MM.1S (cell line): Measurements from ENCODE around the gene PCIF1.

ENCODE experiments used
- EZH2 ChIP-seq: fragments of 300-600 bp; sonication (generic); optimal IDR thresholded peaks from 2 replicates; pipeline ENCODE3; 2017; ENCODE audit warnings: low read depth, mild to moderate bottlenecking, antibody characterized with exemption, low read length, mixed read lengths
- EZH2phosphoT487 ChIP-seq: fragments of 300-600 bp; sonication (generic); IDR thresholded peaks from 2 replicates; pipeline ENCODE4 v1.6.1; 2018; ENCODE audit warnings: antibody characterized with exemption, low read length
- TF ChIP-seq, protein P1 (sequence below): fragments of 300-600 bp; sonication (generic); IDR thresholded peaks from 2 replicates; pipeline ENCODE4 v1.5.1; 2016; ENCODE audit warnings: antibody characterized with exemption, low read length, mixed read lengths

DNA sequence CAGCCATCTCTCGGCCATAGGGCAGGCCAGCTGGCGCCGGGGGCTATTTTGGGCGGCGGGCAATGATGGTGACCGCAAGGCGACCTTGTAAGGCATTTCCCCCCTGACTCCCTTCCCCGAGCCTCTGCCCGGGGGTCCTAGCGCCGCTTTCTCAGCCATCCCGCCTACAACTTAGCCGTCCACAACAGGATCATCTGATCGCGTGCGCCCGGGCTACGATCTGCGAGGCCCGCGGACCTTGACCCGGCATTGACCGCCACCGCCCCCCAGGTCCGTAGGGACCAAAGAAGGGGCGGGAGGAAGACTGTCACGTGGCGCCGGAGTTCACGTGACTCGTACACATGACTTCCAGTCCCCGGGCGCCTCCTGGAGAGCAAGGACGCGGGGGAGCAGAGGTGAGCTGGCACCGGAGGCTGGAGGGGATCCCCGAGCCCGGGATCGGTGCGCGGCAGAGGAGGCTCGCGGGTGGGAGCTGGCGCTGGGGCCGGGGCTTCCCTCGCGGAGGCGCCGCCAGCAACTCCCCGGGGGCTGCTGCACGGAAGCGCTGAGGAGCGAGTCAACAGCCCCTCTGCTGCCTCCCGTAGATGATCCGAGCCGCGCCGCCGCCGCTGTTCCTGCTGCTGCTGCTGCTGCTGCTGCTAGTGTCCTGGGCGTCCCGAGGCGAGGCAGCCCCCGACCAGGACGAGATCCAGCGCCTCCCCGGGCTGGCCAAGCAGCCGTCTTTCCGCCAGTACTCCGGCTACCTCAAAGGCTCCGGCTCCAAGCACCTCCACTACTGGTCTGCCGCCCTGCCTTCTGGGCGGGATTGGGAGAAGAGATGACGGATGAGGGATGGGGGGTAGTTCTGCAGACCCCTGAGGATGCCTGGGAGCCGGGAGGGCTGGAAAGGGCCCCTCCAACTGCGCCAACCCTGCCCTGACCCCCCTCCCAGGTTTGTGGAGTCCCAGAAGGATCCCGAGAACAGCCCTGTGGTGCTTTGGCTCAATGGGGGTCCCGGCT lies 43.2 kb upstream of the PCIF1 start, which contains the start of the genes CTSA and NEURL2:
- TF ChIP-seq, protein P1, sequence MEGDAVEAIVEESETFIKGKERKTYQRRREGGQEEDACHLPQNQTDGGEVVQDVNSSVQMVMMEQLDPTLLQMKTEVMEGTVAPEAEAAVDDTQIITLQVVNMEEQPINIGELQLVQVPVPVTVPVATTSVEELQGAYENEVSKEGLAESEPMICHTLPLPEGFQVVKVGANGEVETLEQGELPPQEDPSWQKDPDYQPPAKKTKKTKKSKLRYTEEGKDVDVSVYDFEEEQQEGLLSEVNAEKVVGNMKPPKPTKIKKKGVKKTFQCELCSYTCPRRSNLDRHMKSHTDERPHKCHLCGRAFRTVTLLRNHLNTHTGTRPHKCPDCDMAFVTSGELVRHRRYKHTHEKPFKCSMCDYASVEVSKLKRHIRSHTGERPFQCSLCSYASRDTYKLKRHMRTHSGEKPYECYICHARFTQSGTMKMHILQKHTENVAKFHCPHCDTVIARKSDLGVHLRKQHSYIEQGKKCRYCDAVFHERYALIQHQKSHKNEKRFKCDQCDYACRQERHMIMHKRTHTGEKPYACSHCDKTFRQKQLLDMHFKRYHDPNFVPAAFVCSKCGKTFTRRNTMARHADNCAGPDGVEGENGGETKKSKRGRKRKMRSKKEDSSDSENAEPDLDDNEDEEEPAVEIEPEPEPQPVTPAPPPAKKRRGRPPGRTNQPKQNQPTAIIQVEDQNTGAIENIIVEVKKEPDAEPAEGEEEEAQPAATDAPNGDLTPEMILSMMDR, result no peak
- TF ChIP-seq EZH2 (no peak), EZH2phosphoT487 (no peak)
